Measurements from ENCODE around the gene UTS2R.

DNA sequence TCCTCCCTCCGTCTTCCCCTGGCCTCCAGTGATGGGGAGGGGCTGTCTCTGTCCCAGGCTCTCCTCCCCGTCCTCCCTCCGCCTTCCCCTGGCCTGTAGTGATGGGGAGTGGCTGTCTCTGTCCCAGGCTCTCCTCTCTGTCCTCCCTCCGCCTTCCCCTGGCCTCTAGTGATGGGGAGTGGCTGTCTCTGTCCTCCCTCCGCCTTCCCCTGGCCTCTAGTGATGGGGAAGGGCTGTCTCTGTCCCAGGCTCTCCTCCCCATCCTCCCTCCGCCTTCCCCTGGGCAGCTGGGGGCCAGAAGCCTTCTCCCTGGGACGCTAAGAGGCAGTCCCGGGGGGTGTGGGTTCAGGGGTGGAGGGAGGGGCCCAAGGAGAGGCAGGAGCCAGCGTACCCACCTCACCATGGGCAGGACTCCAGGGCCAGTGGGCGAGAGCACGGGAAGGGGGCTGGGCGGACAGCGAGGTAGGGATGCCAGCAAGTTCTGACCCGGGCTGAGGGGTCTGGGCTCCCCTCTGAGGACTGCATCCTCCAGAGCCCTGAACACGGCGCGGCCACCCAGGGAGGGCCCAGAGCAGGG lies 14.8 kb downstream of the UTS2R start:
- TF ChIP-seq, protein P1, sequence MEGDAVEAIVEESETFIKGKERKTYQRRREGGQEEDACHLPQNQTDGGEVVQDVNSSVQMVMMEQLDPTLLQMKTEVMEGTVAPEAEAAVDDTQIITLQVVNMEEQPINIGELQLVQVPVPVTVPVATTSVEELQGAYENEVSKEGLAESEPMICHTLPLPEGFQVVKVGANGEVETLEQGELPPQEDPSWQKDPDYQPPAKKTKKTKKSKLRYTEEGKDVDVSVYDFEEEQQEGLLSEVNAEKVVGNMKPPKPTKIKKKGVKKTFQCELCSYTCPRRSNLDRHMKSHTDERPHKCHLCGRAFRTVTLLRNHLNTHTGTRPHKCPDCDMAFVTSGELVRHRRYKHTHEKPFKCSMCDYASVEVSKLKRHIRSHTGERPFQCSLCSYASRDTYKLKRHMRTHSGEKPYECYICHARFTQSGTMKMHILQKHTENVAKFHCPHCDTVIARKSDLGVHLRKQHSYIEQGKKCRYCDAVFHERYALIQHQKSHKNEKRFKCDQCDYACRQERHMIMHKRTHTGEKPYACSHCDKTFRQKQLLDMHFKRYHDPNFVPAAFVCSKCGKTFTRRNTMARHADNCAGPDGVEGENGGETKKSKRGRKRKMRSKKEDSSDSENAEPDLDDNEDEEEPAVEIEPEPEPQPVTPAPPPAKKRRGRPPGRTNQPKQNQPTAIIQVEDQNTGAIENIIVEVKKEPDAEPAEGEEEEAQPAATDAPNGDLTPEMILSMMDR (IDR thresholded peaks at IDR 0.05; ENCODE audit: low read depth, low read length) = no peak
- TF ChIP-seq EZH2phosphoT487 (IDR thresholded peaks at IDR 0.05; ENCODE audit: low read depth) = no peak
